OCI-LY1 (cell line): Measurements from ENCODE around the gene NPAS2.

Experiments
- H2AFZ ChIP-seq: fragments of 200-600 bp; sonication (generic), shearing (Covaris generic); 2 replicates; pipeline ENCODE4 v1.6.0; 2014; ENCODE audit warnings: antibody characterized with exemption, mild to moderate bottlenecking, low read length
- H3F3A ChIP-seq: fragments of 200-600 bp; sonication (generic), shearing (Covaris generic); 2 replicates; pipeline ENCODE4 v1.6.0; 2014; ENCODE audit warnings: mild to moderate bottlenecking, antibody characterized with exemption, low read length, moderate library complexity; ENCODE audit not compliant: insufficient read depth
- H3K27ac ChIP-seq: fragments of 200-600 bp; sonication (generic); 2 replicates; pipeline ENCODE4 v1.5.1; 2014; ENCODE audit warnings: low read length, mixed run types, mild to moderate bottlenecking, low read depth; ENCODE audit not compliant: poor library complexity, severe bottlenecking
- H3K27me3 ChIP-seq: fragments of 200-600 bp; sonication (generic); 2 replicates; pipeline ENCODE4 v1.6.0; 2014; ENCODE audit warnings: antibody characterized with exemption, mild to moderate bottlenecking, low read length, moderate library complexity; ENCODE audit not compliant: insufficient read depth
- H3K36me3 ChIP-seq: fragments of 200-600 bp; sonication (generic); 2 replicates; pipeline ENCODE4 v1.6.1; 2014; ENCODE audit warnings: mild to moderate bottlenecking, antibody characterized with exemption, low read length, moderate library complexity, mixed read lengths; ENCODE audit not compliant: insufficient read depth
- H3K4me1 ChIP-seq: fragments of 200-600 bp; sonication (generic); 2 replicates; pipeline ENCODE4 v1.5.1; 2014; ENCODE audit warnings: mild to moderate bottlenecking, low read length, moderate library complexity; ENCODE audit not compliant: insufficient read depth, severe bottlenecking
- H3K4me2 ChIP-seq: fragments of 200-600 bp; sonication (generic), shearing (Covaris generic); 2 replicates; pipeline ENCODE4 v1.6.1; 2014; ENCODE audit warnings: low read length
- H3K4me3 ChIP-seq: fragments of 200-600 bp; sonication (generic); 2 replicates; pipeline ENCODE4 v1.5.1; 2014; ENCODE audit warnings: low read length, low read depth, mild to moderate bottlenecking, mixed read lengths; ENCODE audit not compliant: poor library complexity, severe bottlenecking
- H3K79me2 ChIP-seq: fragments of 200-600 bp; shearing (Covaris generic); 2 replicates; pipeline ENCODE4 v1.6.1; 2016; ENCODE audit warnings: mixed run types, low read length, mixed read lengths; ENCODE audit not compliant: insufficient read depth
- H3K9ac ChIP-seq: fragments of 200-600 bp; sonication (generic), shearing (Covaris generic); 2 replicates; pipeline ENCODE4 v1.6.1; 2014; ENCODE audit warnings: mild to moderate bottlenecking, low read length, mixed read lengths
- H3K9me2 ChIP-seq: fragments of 200-600 bp; sonication (generic), shearing (Covaris generic); 2 replicates; pipeline ENCODE4 v1.6.1; 2014; ENCODE audit warnings: low read depth, mild to moderate bottlenecking, low read length, mixed read lengths
- H3K9me3 ChIP-seq: fragments of 200-600 bp; shearing (Covaris generic); 2 replicates; pipeline ENCODE4 v1.6.1; 2014; ENCODE audit warnings: low read length, mixed read lengths
- H4K20me1 ChIP-seq: fragments of 200-600 bp; sonication (generic), shearing (Covaris generic); 2 replicates; pipeline ENCODE4 v1.6.0; 2016; ENCODE audit warnings: mild to moderate bottlenecking, low read length; ENCODE audit not compliant: insufficient read depth
- CTCF ChIP-seq: fragments of 200-600 bp; sonication (generic), shearing (Covaris generic); IDR thresholded peaks from 2 replicates; pipeline ENCODE4 v1.5.1; 2017; ENCODE audit warnings: mild to moderate bottlenecking, antibody characterized with exemption, low read length, moderate library complexity, mixed read lengths
- EZH2 ChIP-seq: fragments of 200-600 bp; sonication (generic), shearing (Covaris generic); IDR thresholded peaks from 2 replicates; pipeline ENCODE4 v1.8.0; 2017; ENCODE audit warnings: borderline replicate concordance, mixed run types, mild to moderate bottlenecking, antibody characterized with exemption, low read length, moderate library complexity, mixed read lengths

Gene NPAS2

GRCh38 chr2:100990650-100991403 lies 170.9 kb downstream of the NPAS2 start:
- Histone ChIP-seq H4K20me1 (no peaks in the 10 kb centered on the region), H2AFZ (no peak overlapping the region), H3K4me3 (no peak overlapping the region), H3K9me2 (no peaks in the 10 kb centered on the region), H3F3A (no peaks in the 10 kb centered on the region), H3K4me2 (no peak overlapping the region), H3K27me3 (no peaks in the 10 kb centered on the region), H3K9ac (no peak overlapping the region), H3K4me1 (peaks cover 3% of the 10 kb centered on the region), H3K36me3 (no peaks in the 10 kb centered on the region; the same call in 1 of the 2 replicates), H3K9me3 (no peaks in the 10 kb centered on the region), H3K27ac (no peak overlapping the region), H3K79me2 (no peaks in the 10 kb centered on the region)
- no peak for TF ChIP-seq EZH2
- no peak for TF ChIP-seq CTCF

- H3K4me3 ChIP-seq = no peak overlapping the region
- H3K27me3 ChIP-seq = no peaks in the 10 kb centered on the region
- H3K9me3 ChIP-seq = no peaks in the 10 kb centered on the region
- H3K9ac ChIP-seq = no peak overlapping the region
- TF ChIP-seq CTCF (no peak), EZH2 (no peak)
- H3K27ac ChIP-seq = no peak overlapping the region
- no peaks in the 10 kb centered on the region; the same call in 1 of the 2 replicates for H3K36me3 ChIP-seq
- no peaks in the 10 kb centered on the region for H3F3A ChIP-seq
- no peak overlapping the region for H3K4me2 ChIP-seq
- H3K9me2 ChIP-seq = no peaks in the 10 kb centered on the region
- H2AFZ ChIP-seq = no peak overlapping the region
- H4K20me1 ChIP-seq = no peaks in the 10 kb centered on the region
- H3K79me2 ChIP-seq = no peaks in the 10 kb centered on the region
- peaks cover 3% of the 10 kb centered on the region for H3K4me1 ChIP-seq
Observed at GRCh38 chr2:100991404-100991773, 171.4 kb downstream of the NPAS2 start.

GRCh38 chr2:100992262-100992661 lies 172.3 kb downstream of the NPAS2 start:
- Histone ChIP-seq H3K4me2 (no peak overlapping the region), H3F3A (no peaks in the 10 kb centered on the region), H3K9me3 (no peaks in the 10 kb centered on the region), H2AFZ (no peak overlapping the region), H3K79me2 (no peaks in the 10 kb centered on the region), H4K20me1 (no peaks in the 10 kb centered on the region), H3K9ac (no peak overlapping the region), H3K4me1 (peaks cover 3% of the 10 kb centered on the region), H3K4me3 (no peak overlapping the region), H3K27ac (no peak overlapping the region), H3K36me3 (no peaks in the 10 kb centered on the region; the same call in 1 of the 2 replicates), H3K27me3 (no peaks in the 10 kb centered on the region), H3K9me2 (no peaks in the 10 kb centered on the region)
- TF ChIP-seq CTCF (no peak), EZH2 (no peak)
